Lower leg skin (tissue), 4 donors: ENCODE results near the gene MRPL38. TPM values are rescaled to one million over a fixed set of nuclear protein-coding genes. Genes with fewer than 3 reads are reported as not detected.

Source experiments
- DNase-seq, 2 donors: peaks; one replicate each; pipeline ENCODE4 v3.0.0-alpha.2; 2019; ENCODE audit warnings: low spot score in 2 of 2
- H3K4me3 ChIP-seq: fragments of 200-600 bp; sonication (generic); 2 replicates; pipeline ENCODE4 v1.5.1; 2017; ENCODE audit warnings: mild to moderate bottlenecking, low read depth; ENCODE audit not compliant: poor library complexity, severe bottlenecking
- CTCF ChIP-seq, 3 donors: fragments of 450-650 bp; IDR thresholded peaks; one replicate each; pipeline ENCODE4 v1.5.1; 2016; ENCODE audit warnings: antibody characterized with exemption in 3 of 3, mild to moderate bottlenecking in 3 of 3, moderate library complexity in 2 of 3
- POLR2A ChIP-seq, 2 donors: fragments of 450-650 bp; IDR thresholded peaks; one replicate each; pipeline ENCODE4 v1.6.1; 2016 to 2017; ENCODE audit warnings: antibody characterized with exemption in 2 of 2, mild to moderate bottlenecking in 1 of 2, moderate library complexity in 1 of 2
- WGBS, 2 donors: methylation state at CpG; one replicate each; pipeline ENCODE4 v1.1.5; 2018; 5-methylcytosine and 5-hydroxymethylcytosine counted together
- intact Hi-C: fragments of 100-400 bp; cut with DNase I; formaldehyde crosslinking; loops from one replicate; pipeline ENCODE4 v1.15.0; 2023; ENCODE audit warnings: low total_unique reads
- total RNA-seq, 4 donors: library from RNA; depleted of rRNA; stranded (reverse); fragments of >200 nt; gene quantifications; one replicate each; pipeline ENCODE4 v1.1.0, GENCODE V29; 2016

The MRPL38 gene
- total RNA-seq, result 10 to 100 TPM; 36.5 to 64.7 (median 49.0) TPM

GRCh38 chr17:75904749-75905521 is at the start of gene MRPL38:
TSS of gene MRPL38 (minus strand) at chr17:75904884. CDS start at chr17:75904875, 9 bp downstream.
- peak within 1 kb of the TSS; percentile 60 for H3K4me3 ChIP-seq
- DNase-seq, result peak; percentile 88 to 98
- TF ChIP-seq POLR2A (IDR thresholded peaks at IDR 0.05) (no peak), CTCF (IDR thresholded peaks at IDR 0.05) (peak in 2 of 3 donors; percentile 8 to 98)
- intact Hi-C loops, result loop anchor here (5.0 kb wide), 1 partner anchor 102 kb away; no protein-coding TSS in a partner anchor
- WGBS, 2 donors, result 2 to 3% methylated on average over 35 to 41 of the region's 69 CpGs

GRCh38 chr17:75950855-75951554 is 46.3 kb upstream of the MRPL38 start:
- intact Hi-C loops, result no loop called here
- WGBS, 2 donors, result 83 to 92% methylated on average over 8 of the region's 8 CpGs
- no peak for TF ChIP-seq CTCF (IDR thresholded peaks at IDR 0.05)
- TF ChIP-seq POLR2A (IDR thresholded peaks at IDR 0.05), result no peak
- DNase-seq, result no peak
- H3K4me3 ChIP-seq, result no peak overlapping the region

- intact Hi-C loops, result no loop called here
- DNase-seq, result no peak
- no peak for TF ChIP-seq CTCF (IDR thresholded peaks at IDR 0.05)
- TF ChIP-seq POLR2A (IDR thresholded peaks at IDR 0.05), result no peak
- no peak overlapping the region for H3K4me3 ChIP-seq
- 92 to 93% methylated on average over 6 of the region's 6 CpGs for WGBS, 2 donors
Measured at GRCh38 chr17:75950421-75950820, 45.7 kb upstream of the MRPL38 start.

- WGBS, 2 donors, result 65 to 67% methylated on average over 2 of the region's 2 CpGs
- intact Hi-C loops, result no loop called here
- TF ChIP-seq POLR2A (IDR thresholded peaks at IDR 0.05), result no peak
- TF ChIP-seq CTCF (IDR thresholded peaks at IDR 0.05), result no peak
- DNase-seq, result no peak
- no peak overlapping the region for H3K4me3 ChIP-seq
Measured at GRCh38 chr17:75945211-75945610, 40.5 kb upstream of the MRPL38 start.

- WGBS, 2 donors, result 72 to 77% methylated on average over 1 of the region's 1 CpG
- intact Hi-C loops, result no loop called here
- H3K4me3 ChIP-seq, result no peak overlapping the region
- TF ChIP-seq CTCF (IDR thresholded peaks at IDR 0.05), result no peak
- no peak for TF ChIP-seq POLR2A (IDR thresholded peaks at IDR 0.05)
- DNase-seq, result no peak
Measured at GRCh38 chr17:75943491-75943890, 38.8 kb upstream of the MRPL38 start.
